SJCRH30 (cell line): ENCODE results near the gene WDR72. TPM values are rescaled to one million over a fixed set of nuclear protein-coding genes. Genes with fewer than 3 reads are reported as not detected.
"Not testable (repeated sequence)": the region's sequence is repeated elsewhere in the genome, so short reads cannot be mapped to it uniquely, and the experiment has no call there.

Experiments used
- DNase-seq, 2 experiments: peaks; one replicate each; pipeline ENCODE4 v3.0.0-alpha.2; 2015 to 2020
- H3K27ac ChIP-seq: fragments of 250-450 bp; sonication (Bioruptor Pico); 2 replicates; pipeline ENCODE4 v1.5.1; 2020; ENCODE audit warnings: mild to moderate bottlenecking, moderate library complexity
- H3K27me3 ChIP-seq: fragments of 250-450 bp; sonication (Bioruptor Pico); 2 replicates; pipeline ENCODE4 v1.5.1; 2020; ENCODE audit warnings: mild to moderate bottlenecking, moderate library complexity
- H3K36me3 ChIP-seq: fragments of 250-450 bp; sonication (Bioruptor Pico); 2 replicates; pipeline ENCODE4 v1.5.1; 2020; ENCODE audit warnings: mild to moderate bottlenecking, moderate library complexity
- H3K4me1 ChIP-seq: fragments of 250-450 bp; sonication (Bioruptor Pico); 2 replicates; pipeline ENCODE4 v1.5.1; 2020; ENCODE audit warnings: mild to moderate bottlenecking, moderate library complexity
- H3K4me3 ChIP-seq: fragments of 250-450 bp; sonication (Bioruptor Pico); 2 replicates; pipeline ENCODE4 v1.5.1; 2020; ENCODE audit warnings: mild to moderate bottlenecking, moderate library complexity
- H3K9me3 ChIP-seq: fragments of 250-450 bp; sonication (Bioruptor Pico); replicated peaks from 2 replicates; pipeline ENCODE4 v1.5.1; 2020; ENCODE audit warnings: mild to moderate bottlenecking, moderate library complexity
- total RNA-seq: library from RNA; depleted of rRNA; stranded (reverse); fragments of >200 nt; shearing (Covaris generic); gene quantifications from 2 replicates; pipeline ENCODE4 v1.2.3, GENCODE V29; 2014; rRNA removed

WDR72 gene
- total RNA-seq = not detected in 2 replicates

GRCh38 chr15:53759411-53759931 is at the start of gene WDR72:
Gene WDR72 (minus strand): TSS chr15:53759663. CDS start chr15:53733149, 26,514 bp downstream.
- no peaks in the 10 kb centered on the region for H3K36me3 ChIP-seq
- DNase-seq = no peak
- no peaks in the 10 kb centered on the region for H3K9me3 ChIP-seq
- no peaks in the 10 kb centered on the region for H3K27me3 ChIP-seq
- no peak within 1 kb of the TSS for H3K27ac ChIP-seq
- H3K4me1 ChIP-seq = no peaks in the 10 kb centered on the region
- H3K4me3 ChIP-seq = no peak within 1 kb of the TSS

- Histone ChIP-seq H3K36me3 (no peaks in the 10 kb centered on the region), H3K9me3 (no peaks in the 10 kb centered on the region), H3K27ac (no peak overlapping the region), H3K27me3 (no peaks in the 10 kb centered on the region), H3K4me1 (no peaks in the 10 kb centered on the region), H3K4me3 (no peak overlapping the region)
- peak in 1 of 2 experiments; percentile 13 for DNase-seq
Observed at GRCh38 chr15:53808058-53808706, 48.7 kb upstream of the WDR72 start.

- H3K27ac ChIP-seq = no peak overlapping the region
- no peaks in the 10 kb centered on the region for H3K27me3 ChIP-seq
- no peak for DNase-seq
- no peaks in the 10 kb centered on the region for H3K9me3 ChIP-seq
- no peaks in the 10 kb centered on the region for H3K4me1 ChIP-seq
- H3K4me3 ChIP-seq = no peak overlapping the region
- no peaks in the 10 kb centered on the region for H3K36me3 ChIP-seq
Observed at GRCh38 chr15:53807501-53807900, 48.0 kb upstream of the WDR72 start.

- DNase-seq = no peak
- Histone ChIP-seq H3K27ac (no peak overlapping the region), H3K4me3 (no peak overlapping the region), H3K9me3 (no peaks in the 10 kb centered on the region), H3K36me3 (no peaks in the 10 kb centered on the region), H3K27me3 (no peaks in the 10 kb centered on the region), H3K4me1 (no peaks in the 10 kb centered on the region)
Observed at GRCh38 chr15:53802672-53803071, 43.2 kb upstream of the WDR72 start.

GRCh38 chr15:53791581-53791980 is 32.1 kb upstream of the WDR72 start:
- Histone ChIP-seq H3K27ac (no peak overlapping the region), H3K9me3 (no peaks in the 10 kb centered on the region), H3K4me3 (no peak overlapping the region), H3K27me3 (no peaks in the 10 kb centered on the region), H3K4me1 (no peaks in the 10 kb centered on the region), H3K36me3 (no peaks in the 10 kb centered on the region)
- no peak for DNase-seq

- no peaks in the 10 kb centered on the region for H3K4me1 ChIP-seq
- H3K4me3 ChIP-seq = no peak overlapping the region
- H3K27ac ChIP-seq = no peak overlapping the region
- no peaks in the 10 kb centered on the region for H3K36me3 ChIP-seq
- no peaks in the 10 kb centered on the region for H3K27me3 ChIP-seq
- no peaks in the 10 kb centered on the region for H3K9me3 ChIP-seq
- no peak for DNase-seq
Observed at GRCh38 chr15:53789654-53790375, 30.4 kb upstream of the WDR72 start.

- Histone ChIP-seq H3K4me1 (no peaks in the 10 kb centered on the region), H3K27me3 (no peaks in the 10 kb centered on the region), H3K36me3 (no peaks in the 10 kb centered on the region), H3K9me3 (no peaks in the 10 kb centered on the region), H3K4me3 (no peak overlapping the region), H3K27ac (no peak overlapping the region)
- no peak for DNase-seq
Observed at GRCh38 chr15:53786401-53786800, 26.9 kb upstream of the WDR72 start.

GRCh38 chr15:53785241-53785640 is 25.8 kb upstream of the WDR72 start:
- not testable (repeated sequence) for H3K27me3 ChIP-seq, H3K27ac ChIP-seq, H3K9me3 ChIP-seq, H3K4me1 ChIP-seq, H3K36me3 ChIP-seq, DNase-seq, H3K4me3 ChIP-seq

- no peaks in the 10 kb centered on the region for H3K9me3 ChIP-seq
- no peaks in the 10 kb centered on the region for H3K36me3 ChIP-seq
- H3K27ac ChIP-seq = no peak overlapping the region
- H3K4me3 ChIP-seq = no peak overlapping the region
- H3K4me1 ChIP-seq = no peaks in the 10 kb centered on the region
- no peak for DNase-seq
- no peaks in the 10 kb centered on the region for H3K27me3 ChIP-seq
Observed at GRCh38 chr15:53762916-53763315, 3.5 kb upstream of the WDR72 start.

- Histone ChIP-seq H3K9me3 (no peaks in the 10 kb centered on the region), H3K27ac (no peak overlapping the region), H3K4me3 (no peak overlapping the region), H3K27me3 (no peaks in the 10 kb centered on the region), H3K4me1 (no peaks in the 10 kb centered on the region), H3K36me3 (no peaks in the 10 kb centered on the region)
- no peak for DNase-seq
Observed at GRCh38 chr15:53758412-53758811, 1.1 kb downstream of the WDR72 start.

GRCh38 chr15:53757906-53758305 is 1.6 kb downstream of the WDR72 start:
- no peak for DNase-seq
- Histone ChIP-seq H3K27me3 (no peaks in the 10 kb centered on the region), H3K4me1 (no peaks in the 10 kb centered on the region)

GRCh38 chr15:53753813-53754212 is 5.7 kb downstream of the WDR72 start:
- Histone ChIP-seq H3K27me3 (no peaks in the 10 kb centered on the region; the same call in 1 of the 2 replicates), H3K27ac (no peak overlapping the region)
- no peak for DNase-seq

More at GRCh38 chr15:53757906-53758305, 1.6 kb downstream of the WDR72 start:
- H3K27ac ChIP-seq = no peak overlapping the region
- H3K36me3 ChIP-seq = no peaks in the 10 kb centered on the region
- H3K9me3 ChIP-seq = no peaks in the 10 kb centered on the region
- H3K4me3 ChIP-seq = no peak overlapping the region

GRCh38 chr15:53752406-53752805 is 7.1 kb downstream of the WDR72 start:
- Histone ChIP-seq H3K9me3 (no peaks in the 10 kb centered on the region), H3K27me3 (no peaks in the 10 kb centered on the region; the same call in 1 of the 2 replicates), H3K4me1 (no peaks in the 10 kb centered on the region), H3K36me3 (no peaks in the 10 kb centered on the region), H3K4me3 (no peak overlapping the region), H3K27ac (no peak overlapping the region)
- no peak for DNase-seq

More at GRCh38 chr15:53753813-53754212, 5.7 kb downstream of the WDR72 start:
- Histone ChIP-seq H3K36me3 (no peaks in the 10 kb centered on the region), H3K4me3 (no peak overlapping the region), H3K9me3 (no peaks in the 10 kb centered on the region), H3K4me1 (no peaks in the 10 kb centered on the region)

GRCh38 chr15:53747501-53748068 is 11.9 kb downstream of the WDR72 start:
- no peaks in the 10 kb centered on the region for H3K36me3 ChIP-seq
- H3K9me3 ChIP-seq = no peaks in the 10 kb centered on the region
- no peak overlapping the region for H3K27ac ChIP-seq
- no peak for DNase-seq
- H3K4me1 ChIP-seq = no peaks in the 10 kb centered on the region
- H3K27me3 ChIP-seq = no peaks in the 10 kb centered on the region; the same call in 1 of the 2 replicates
- H3K4me3 ChIP-seq = no peak overlapping the region

- no peaks in the 10 kb centered on the region for H3K36me3 ChIP-seq
- H3K4me1 ChIP-seq = no peaks in the 10 kb centered on the region
- no peaks in the 10 kb centered on the region for H3K9me3 ChIP-seq
- no peaks in the 10 kb centered on the region for H3K27me3 ChIP-seq
- H3K4me3 ChIP-seq = no peak overlapping the region
- DNase-seq = no peak
- H3K27ac ChIP-seq = no peak overlapping the region
Observed at GRCh38 chr15:53746101-53746500, 13.4 kb downstream of the WDR72 start.
